GM21360 (cell line): ENCODE data around the gene ISL2.

Source experiments
- ATAC-seq: cut with Tn5 transposase; IDR thresholded peaks from one replicate; pipeline ENCODE4 v1.9.1; 2021; ENCODE audit warnings: mild to moderate bottlenecking, moderate library complexity; ENCODE audit not compliant: unreplicated experiment

ISL2 gene

DNA sequence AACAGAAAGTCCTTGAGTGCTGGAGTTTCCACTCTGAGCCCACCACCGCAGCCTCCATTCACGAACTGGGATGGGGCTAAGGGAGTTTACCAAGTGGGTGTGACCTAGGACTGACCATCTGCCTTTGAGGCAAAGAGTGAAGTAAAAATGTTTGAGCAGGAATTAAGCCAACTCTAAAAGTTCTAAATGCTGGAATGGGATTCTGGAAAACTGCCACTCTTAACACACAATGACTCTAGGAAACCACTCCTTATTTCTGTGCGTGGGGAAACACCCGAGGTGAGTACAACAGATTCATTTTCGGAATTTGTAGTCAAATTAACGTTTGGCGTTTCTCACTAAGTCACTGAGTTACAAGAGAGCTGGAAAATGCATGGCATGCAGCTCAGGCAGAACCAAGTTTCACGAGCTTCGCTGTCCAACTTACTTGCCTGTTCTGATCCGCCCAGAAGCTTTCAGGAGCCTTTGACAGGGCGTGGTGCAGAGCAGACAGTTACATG is 31.6 kb downstream of the ISL2 start:
- no peak for ATAC-seq

DNA sequence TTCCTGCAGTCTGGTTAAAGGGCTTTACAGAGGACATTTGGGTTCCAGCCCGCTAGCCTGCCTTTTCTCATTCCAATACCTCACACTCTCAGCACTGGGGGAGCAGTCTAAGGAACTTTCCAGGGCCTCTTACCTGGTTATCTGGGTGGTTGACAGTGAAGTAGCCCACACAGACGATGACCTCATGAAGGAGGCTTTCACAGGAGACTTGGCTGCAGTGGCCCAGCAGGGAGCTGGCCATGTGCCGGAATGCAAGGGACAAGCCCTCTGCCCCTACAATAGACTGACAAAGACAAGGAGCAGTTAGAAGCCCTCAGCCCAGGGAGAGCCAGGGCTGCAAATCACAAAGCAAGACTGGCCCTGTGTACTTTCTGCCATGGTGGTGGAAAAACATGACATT is 39.5 kb downstream of the ISL2 start:
- ATAC-seq = no peak

DNA sequence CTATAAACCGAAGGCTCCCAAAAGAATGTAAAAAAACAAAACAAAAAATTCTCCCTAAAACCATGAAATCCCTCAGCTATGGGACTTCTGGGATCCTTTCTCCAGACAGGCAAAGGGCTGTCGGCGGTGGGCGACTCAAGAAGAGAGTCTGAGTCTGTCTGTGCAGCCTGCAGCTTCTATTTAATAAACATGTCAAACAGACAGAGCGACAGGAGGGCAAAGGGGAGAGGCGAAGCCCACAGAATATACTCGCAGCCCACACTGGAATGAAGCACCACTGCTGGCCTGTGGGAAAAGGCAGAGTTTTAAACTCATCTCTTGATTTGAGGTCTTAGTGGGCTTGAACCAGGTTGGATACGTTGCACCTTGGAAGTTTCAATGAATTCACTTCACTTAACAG is 40.2 kb downstream of the ISL2 start:
- no peak for ATAC-seq

DNA sequence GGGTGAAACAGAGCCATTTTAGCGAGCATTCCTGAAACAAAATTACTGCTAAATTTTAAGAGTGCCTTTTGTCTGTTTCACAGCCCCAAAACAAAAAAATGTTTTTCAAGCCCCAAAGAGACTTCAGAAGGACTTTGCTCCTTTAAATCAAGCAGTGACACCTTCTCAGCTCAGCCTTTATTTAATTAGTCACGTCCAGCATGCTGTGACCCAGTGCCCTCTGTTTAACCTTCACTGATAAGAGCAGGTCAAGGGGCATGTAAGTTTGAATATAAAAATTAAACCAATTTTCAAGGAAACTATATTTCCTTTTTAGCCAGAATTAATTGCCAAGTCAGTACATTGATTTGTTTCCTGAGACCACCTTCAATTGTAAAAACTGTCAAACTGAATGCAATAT is 40.6 kb downstream of the ISL2 start:
- no peak for ATAC-seq

DNA sequence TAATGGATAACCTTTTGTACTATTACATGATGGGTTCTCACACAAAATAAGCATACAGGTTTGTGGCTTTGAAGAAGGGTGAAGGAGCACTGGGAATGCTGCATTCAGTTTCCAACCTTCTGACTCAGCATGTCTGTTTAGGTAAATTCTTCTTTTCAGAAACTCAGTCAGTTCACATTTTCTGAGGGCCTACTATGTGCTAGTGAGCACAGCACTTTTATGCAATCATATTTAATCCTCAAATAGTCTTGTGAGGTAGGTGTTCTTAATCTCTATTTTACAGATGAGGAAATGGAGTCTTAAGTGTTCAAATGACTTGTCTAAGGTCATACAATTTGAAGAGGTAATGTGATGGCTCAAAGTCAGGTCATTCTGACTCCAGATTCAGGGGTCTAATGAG is 41.2 kb downstream of the ISL2 start:
- ATAC-seq = no peak

DNA sequence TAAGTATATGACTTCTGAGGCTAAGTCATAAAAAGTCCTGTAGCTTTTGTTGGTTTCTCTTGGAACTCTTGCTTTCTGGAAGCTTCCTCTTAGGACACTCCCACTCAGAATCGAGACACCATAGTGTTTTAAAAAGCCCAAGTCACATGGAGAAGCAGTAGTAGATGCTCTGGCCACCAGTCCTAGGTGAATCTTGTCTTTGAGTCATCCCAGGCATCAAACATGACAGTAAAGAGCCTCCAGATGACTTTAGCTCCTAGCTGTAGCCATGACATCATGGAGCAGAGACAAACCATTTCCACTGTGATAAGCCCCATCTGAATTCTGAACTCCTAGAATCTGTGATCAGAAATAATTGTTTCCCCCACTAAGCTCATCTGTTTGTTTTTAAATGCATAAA is 42.1 kb downstream of the ISL2 start:
- ATAC-seq = no peak

DNA sequence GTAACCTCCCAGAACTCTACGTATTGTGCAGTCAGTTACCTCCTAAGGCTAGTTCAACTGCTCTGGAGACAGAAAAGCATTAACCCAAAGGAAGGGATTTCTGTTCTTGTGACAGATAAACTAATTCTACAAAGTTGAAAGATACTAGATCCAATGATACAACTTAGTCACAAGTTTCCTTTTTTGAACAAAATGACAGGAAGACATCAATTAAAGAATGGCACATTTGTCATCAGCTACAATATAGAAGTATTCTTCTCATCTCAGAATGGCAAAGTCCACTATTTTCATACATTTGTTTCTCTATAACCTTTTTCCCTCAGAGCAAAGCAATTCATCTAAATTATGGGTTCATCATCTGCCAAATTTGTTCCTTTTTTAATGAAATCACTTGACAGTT is 43.7 kb downstream of the ISL2 start:
- no peak for ATAC-seq

DNA sequence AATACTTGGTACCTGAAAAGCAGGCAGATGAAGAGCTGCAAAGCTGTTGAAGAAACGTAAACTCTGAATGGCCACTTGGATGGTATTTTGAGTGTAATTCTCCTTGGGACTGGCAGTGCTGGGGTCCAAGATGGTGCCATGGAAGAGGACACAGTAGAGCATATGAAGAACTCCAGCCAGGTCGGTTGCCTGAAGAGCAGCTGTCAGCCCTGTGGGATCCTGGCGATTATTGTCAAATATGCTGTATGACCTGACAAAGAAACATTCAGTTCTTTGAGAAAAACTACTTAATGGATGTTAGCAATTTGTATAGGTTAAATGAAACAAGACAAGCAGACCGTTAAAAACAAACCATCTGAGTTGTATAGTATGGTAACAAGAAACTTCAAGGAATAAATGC is 44.8 kb downstream of the ISL2 start:
- no peak for ATAC-seq

DNA sequence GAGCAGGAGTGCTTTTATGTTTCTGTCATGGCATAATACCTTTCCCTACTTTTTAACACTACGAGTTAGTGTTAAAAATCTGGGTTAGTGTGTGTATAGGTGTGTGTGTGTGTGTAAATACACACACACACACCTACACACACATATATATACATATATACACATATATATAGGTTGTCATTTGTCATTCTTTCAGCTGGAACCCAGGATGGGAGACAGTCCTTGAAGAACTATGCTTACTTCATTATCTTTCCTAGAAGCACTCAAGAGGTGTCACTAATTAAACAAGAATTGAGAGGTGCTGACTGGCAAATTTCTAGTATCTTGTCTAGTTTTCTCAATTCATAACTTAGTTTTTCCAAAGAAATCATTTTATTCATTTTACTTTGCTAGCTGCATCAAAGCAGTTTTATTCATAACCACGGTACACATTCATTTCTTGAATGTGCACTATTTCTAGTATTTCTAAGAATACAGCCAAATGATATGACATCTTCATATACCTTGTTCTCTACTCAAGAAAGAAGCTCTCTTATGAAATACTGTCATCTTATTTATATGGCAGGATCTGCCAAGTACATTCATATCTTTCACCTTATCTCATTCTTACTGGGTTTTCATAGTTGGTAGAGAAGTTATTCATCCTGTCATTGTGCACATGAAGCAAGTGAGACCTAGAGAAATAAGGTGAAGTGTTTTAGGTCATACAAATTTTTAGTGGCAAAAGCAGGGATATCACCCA is 46.6 kb downstream of the ISL2 start:
- no peak for ATAC-seq

DNA sequence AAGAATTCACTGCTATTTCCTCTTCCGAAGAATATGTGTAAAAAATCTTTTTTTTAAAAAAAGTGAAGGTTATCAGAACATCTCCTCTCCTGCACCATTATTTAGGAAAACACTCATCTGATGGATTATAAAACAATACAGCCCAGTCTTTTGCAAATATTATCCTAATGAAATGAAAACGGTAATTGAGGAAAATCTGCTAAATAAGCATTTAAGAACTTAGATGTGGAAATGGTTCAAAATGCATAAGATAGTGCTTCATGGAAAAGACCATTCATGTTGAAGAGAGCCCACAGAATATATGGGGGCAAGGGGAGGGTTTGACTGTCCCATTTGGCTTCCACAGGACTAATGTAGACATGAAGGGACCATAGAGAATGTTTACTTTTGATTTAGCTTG is 47.8 kb downstream of the ISL2 start:
- no peak for ATAC-seq

DNA sequence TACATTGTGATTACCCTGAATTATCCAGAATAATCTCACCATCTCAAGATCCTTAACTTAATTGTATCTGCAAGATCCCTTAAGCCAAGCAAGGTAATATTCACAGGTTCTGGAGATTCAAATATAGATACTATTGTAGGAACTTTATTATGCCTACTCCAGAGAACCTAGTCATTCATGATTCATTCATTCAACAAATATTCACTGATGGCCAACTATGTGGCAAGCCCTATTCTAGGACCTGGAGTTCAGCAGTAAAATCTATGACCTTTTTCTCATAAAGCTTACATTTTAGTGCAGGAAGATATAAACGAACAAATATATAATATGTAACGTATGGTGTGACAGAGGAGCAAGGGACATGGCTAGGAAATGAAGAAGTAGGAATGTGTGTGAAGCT is 49.6 kb downstream of the ISL2 start:
- no peak for ATAC-seq

DNA sequence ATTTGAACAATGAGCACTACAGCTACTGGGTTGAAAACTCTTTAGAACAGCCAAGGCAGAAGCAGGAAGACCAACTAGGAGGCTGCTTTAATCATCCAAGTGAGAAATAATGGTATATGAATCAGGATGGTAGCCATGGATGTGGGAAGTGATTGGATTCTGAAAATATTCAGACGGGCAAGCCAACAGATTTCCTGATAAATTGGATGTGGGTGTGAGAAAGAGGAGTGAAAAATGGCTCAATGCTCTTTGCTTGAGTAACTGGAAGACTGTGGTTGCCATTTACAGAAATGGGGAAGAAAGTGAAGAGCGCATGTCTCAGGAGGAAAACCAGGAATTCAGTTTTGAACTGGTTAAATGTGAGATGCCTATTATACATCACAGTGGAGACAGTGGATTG is 50.4 kb downstream of the ISL2 start:
- ATAC-seq = no peak

DNA sequence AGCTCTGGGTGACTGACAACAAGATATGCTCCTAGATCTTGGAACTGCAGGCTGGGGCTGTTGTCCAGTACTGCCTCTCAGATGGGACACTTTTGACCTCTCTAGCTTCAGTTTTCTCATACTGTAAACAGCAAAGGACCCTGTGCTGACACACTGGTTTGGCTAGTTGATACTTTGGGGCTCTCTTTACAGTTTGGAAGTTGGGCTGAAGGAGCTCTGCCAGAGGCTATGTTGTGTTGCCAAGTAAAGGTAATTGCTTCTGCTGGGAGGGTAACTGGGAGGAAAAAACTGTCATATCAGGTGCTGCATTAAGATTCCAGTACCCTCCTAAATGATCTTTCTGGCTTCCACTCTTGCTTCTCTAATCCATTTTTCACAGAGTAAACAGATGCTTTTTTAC is 54.0 kb downstream of the ISL2 start:
- ATAC-seq = no peak

DNA sequence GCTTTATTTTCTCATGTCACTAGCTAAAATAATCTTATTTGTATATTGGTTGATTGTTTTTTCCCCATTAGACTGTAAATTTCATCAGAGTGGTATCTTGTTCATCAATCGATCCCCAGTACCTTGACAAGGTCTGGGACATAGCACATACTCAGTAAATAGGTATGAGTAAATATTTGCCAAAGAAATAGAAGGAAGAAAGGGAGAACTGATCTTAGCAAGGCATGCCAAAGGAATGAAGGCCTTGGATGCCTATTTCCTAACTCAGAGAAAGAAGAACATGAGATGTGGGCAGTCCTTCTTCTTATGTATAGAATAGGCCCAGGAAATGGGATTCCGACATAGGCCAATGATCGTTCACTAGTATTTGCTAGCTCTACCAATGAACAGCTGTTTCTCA is 54.7 kb downstream of the ISL2 start:
- ATAC-seq = no peak

DNA sequence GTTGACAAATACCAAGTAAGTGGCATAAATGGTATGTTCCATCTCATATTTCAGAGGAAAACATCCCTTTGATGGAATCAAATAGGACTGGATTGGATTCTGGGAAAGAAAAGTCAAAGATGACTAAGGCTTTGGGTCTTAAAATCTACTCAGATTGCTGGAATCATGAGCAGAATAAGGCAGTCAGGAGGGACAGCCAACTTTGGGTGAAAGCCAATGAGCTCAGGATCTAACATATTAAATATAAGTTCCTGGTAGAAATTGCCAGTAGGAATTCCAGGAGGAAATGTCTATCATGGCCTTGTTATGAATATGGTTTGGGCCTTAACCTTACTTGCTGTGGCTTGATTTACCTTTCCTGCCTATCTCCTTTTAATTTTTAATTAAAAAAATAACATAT is 55.3 kb downstream of the ISL2 start:
- ATAC-seq = no peak
